ENCODE measurements around the gene PPP1R36. TPM values are rescaled to one million over a fixed set of nuclear protein-coding genes. Genes with fewer than 3 reads are reported as not detected.

The PPP1R36 gene
- total RNA-seq, 1 donor from 2014 or later = 1.1 TPM

GRCh38 chr14:64581363-64581762 lies 31.6 kb downstream of the PPP1R36 start:
- Mint-ChIP-seq H3K27ac (ENCODE audit: unreplicated experiment) (no peak overlapping the region), H3K4me1 (ENCODE audit: low read depth) (no peaks in the 10 kb centered on the region)

DNA sequence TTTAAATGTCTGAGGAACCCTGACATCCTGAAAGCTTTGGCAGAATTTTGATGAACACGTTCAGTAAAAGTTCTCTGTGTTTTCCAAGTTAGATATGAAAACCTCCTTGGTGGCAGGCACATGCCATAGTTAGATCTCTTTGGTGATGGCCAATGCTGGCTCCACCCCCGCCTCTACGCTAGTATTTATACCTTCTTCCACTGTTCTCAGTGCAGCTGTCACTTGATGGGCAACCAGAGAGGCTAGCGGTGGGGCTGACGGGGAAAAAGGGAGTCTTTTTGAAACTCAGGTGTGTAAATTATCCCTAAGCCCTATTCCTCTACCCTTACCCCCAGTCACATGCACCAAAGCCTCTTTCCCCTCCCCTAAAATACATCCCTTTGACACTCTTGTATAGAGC lies 32.1 kb downstream of the PPP1R36 start:
- H3K27me3 Mint-ChIP-seq (ENCODE audit: low read depth) = no peaks in the 10 kb centered on the region
- no peak for DNase-seq (ENCODE audit: low spot score)
- no peak overlapping the region for H3K27ac Mint-ChIP-seq (ENCODE audit: unreplicated experiment)
- H3K9me3 Mint-ChIP-seq (ENCODE audit: low read depth) = no peaks in the 10 kb centered on the region
- H3K4me3 Mint-ChIP-seq (ENCODE audit: unreplicated experiment) = no peak overlapping the region
- TF ChIP-seq CTCF (IDR thresholded peaks at IDR 0.05) = no peak
- no peaks in the 10 kb centered on the region for H3K36me3 Mint-ChIP-seq (ENCODE audit: low read depth)
- no peaks in the 10 kb centered on the region for H3K4me1 Mint-ChIP-seq (ENCODE audit: low read depth)

More at GRCh38 chr14:64581363-64581762, 31.6 kb downstream of the PPP1R36 start:
- Mint-ChIP-seq H3K27me3 (ENCODE audit: low read depth) (no peaks in the 10 kb centered on the region), H3K4me3 (ENCODE audit: unreplicated experiment) (no peak overlapping the region), H3K36me3 (ENCODE audit: low read depth) (no peaks in the 10 kb centered on the region), H3K9me3 (ENCODE audit: low read depth) (no peaks in the 10 kb centered on the region)
- no peak for DNase-seq (ENCODE audit: low spot score)
- TF ChIP-seq CTCF (IDR thresholded peaks at IDR 0.05) = no peak

DNA sequence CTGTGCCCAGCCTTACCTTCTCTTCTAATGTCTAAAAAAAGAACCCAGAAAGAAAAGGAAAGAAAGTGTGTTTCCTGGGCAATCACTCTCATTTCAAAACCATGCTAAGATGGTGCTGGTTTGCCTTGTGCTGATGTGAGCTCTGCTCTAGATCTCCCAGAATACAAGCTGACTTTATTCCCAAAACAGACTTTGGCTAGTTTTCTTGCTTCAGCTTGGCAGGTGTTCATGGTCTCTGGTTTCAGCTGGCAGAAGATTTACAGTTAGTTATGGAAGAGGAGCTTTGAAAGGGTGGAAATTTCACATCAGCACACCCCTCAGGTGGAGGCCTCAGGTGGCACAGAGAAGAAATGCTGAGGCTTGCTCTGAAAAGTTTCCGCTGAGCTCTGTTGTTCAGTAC lies 34.4 kb downstream of the PPP1R36 start:
- Mint-ChIP-seq H3K4me1 (ENCODE audit: low read depth) (no peaks in the 10 kb centered on the region), H3K36me3 (ENCODE audit: low read depth) (no peaks in the 10 kb centered on the region), H3K27me3 (ENCODE audit: low read depth) (no peaks in the 10 kb centered on the region), H3K9me3 (ENCODE audit: low read depth) (no peaks in the 10 kb centered on the region), H3K4me3 (ENCODE audit: unreplicated experiment) (no peak overlapping the region), H3K27ac (ENCODE audit: unreplicated experiment) (no peak overlapping the region)
- DNase-seq (ENCODE audit: low spot score) = no peak
- TF ChIP-seq CTCF (IDR thresholded peaks at IDR 0.05) = no peak

DNA sequence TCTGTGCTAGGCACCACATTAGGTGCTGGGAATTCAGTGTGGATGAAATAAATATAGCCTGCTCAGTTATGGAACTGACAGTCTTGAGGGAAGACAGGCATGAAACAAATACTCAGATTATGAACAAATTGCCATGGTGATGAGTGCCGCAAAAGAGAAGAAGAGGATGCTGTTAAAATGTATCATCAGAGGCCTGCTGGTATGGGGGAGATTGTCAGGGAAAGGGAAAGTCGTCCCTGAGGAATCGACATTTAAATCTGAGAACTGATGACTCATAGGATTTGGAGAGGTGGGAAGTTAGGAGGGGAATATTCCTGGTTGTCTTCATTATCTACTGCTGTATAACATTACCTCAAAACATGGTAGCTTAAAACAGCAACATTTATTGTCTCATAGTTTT lies 42.0 kb downstream of the PPP1R36 start:
- no peak for DNase-seq (ENCODE audit: low spot score)
- no peak for TF ChIP-seq CTCF (IDR thresholded peaks at IDR 0.05)
- H3K4me1 Mint-ChIP-seq (ENCODE audit: low read depth) = peaks cover 13% of the 10 kb centered on the region
- no peak overlapping the region for H3K27ac Mint-ChIP-seq (ENCODE audit: unreplicated experiment)
- no peaks in the 10 kb centered on the region for H3K36me3 Mint-ChIP-seq (ENCODE audit: low read depth)
- no peaks in the 10 kb centered on the region for H3K9me3 Mint-ChIP-seq (ENCODE audit: low read depth)
- no peaks in the 10 kb centered on the region for H3K27me3 Mint-ChIP-seq (ENCODE audit: low read depth)
- no peak overlapping the region for H3K4me3 Mint-ChIP-seq (ENCODE audit: unreplicated experiment)

GRCh38 chr14:64594438-64594837 lies 44.7 kb downstream of the PPP1R36 start:
- H3K4me1 Mint-ChIP-seq (ENCODE audit: low read depth) = peaks cover 13% of the 10 kb centered on the region
- DNase-seq (ENCODE audit: low spot score) = no peak
- no peaks in the 10 kb centered on the region for H3K27me3 Mint-ChIP-seq (ENCODE audit: low read depth)
- no peak overlapping the region for H3K4me3 Mint-ChIP-seq (ENCODE audit: unreplicated experiment)
- TF ChIP-seq CTCF (IDR thresholded peaks at IDR 0.05) = no peak
- H3K27ac Mint-ChIP-seq (ENCODE audit: unreplicated experiment) = no peak overlapping the region
- H3K36me3 Mint-ChIP-seq (ENCODE audit: low read depth) = no peaks in the 10 kb centered on the region
- no peaks in the 10 kb centered on the region for H3K9me3 Mint-ChIP-seq (ENCODE audit: low read depth)
